WTC11 (cell line): ENCODE data around the gene PDLIM7. TPM values are rescaled to one million over a fixed set of nuclear protein-coding genes. Genes with fewer than 3 reads are reported as not detected.
A peak's percentile ranks its signal among the peaks of the same experiment; 100 is the strongest.
"Not testable (repeated sequence)": the region's sequence is repeated elsewhere in the genome, so short reads cannot be mapped to it uniquely, and the experiment has no call there.

Source experiments
- ATAC-seq: fragments of 200-7000 bp; cut with Tn5 transposase; 2 replicates; pipeline ENCODE4 v1.10.0; 2021; ENCODE audit warnings: mild to moderate bottlenecking, moderate library complexity
- CTCF ChIA-PET: fragments of 300-600 bp; sonication (Branson Sonifier 250); formaldehyde crosslinking; loops from one replicate; lab custom pipeline; 2021; ENCODE audit warnings: antibody characterized with exemption; lab: Charles Lee
- POLR2A ChIA-PET: fragments of 350-600 bp; sonication (Branson Sonifier 250); formaldehyde crosslinking; loops from one replicate; lab custom pipeline; 2021; ENCODE audit warnings: antibody characterized with exemption; lab: Charles Lee
- DNase-seq: peaks from one replicate; pipeline ENCODE4 v3.0.0; 2021; ENCODE audit warnings: low spot score
- H3K27ac Mint-ChIP-seq: 2 replicates; pipeline ENCODE4 v1.8.0; 2021; ENCODE audit warnings: mixed read lengths
- H3K27me3 Mint-ChIP-seq: 2 replicates; pipeline ENCODE4 v1.8.0; 2021; ENCODE audit warnings: low read depth, mild to moderate bottlenecking, moderate library complexity, mixed read lengths
- H3K36me3 Mint-ChIP-seq: 2 replicates; pipeline ENCODE4 v1.8.0; 2021; ENCODE audit warnings: mixed read lengths
- H3K4me1 Mint-ChIP-seq: 2 replicates; pipeline ENCODE4 v1.8.0; 2022; ENCODE audit warnings: mixed read lengths
- H3K4me3 Mint-ChIP-seq: 2 replicates; pipeline ENCODE4 v1.8.0; 2021; ENCODE audit warnings: mild to moderate bottlenecking, moderate library complexity, mixed read lengths
- H3K9me3 Mint-ChIP-seq: 2 replicates; pipeline ENCODE4 v1.8.0; 2021; ENCODE audit warnings: mixed read lengths
- ATF1 ChIP-seq: sonication (generic); formaldehyde crosslinking; IDR thresholded peaks from 2 replicates; pipeline ENCODE4 v1.8.1; 2023; ENCODE audit warnings: mild to moderate bottlenecking, moderate library complexity, missing genetic modification reagents
- CREB1 ChIP-seq: sonication (generic); formaldehyde crosslinking; IDR thresholded peaks from 2 replicates; pipeline ENCODE4 v1.8.0; 2023; ENCODE audit warnings: mild to moderate bottlenecking, missing genetic modification reagents
- GTF2I ChIP-seq: fragments of 250-450 bp; sonication (Bioruptor Pico); conservative IDR thresholded peaks from 2 replicates; pipeline ENCODE4 v1.4.0; 2021; ENCODE audit warnings: mild to moderate bottlenecking
- IRF2 ChIP-seq: sonication (generic); formaldehyde crosslinking; IDR thresholded peaks from 2 replicates; pipeline ENCODE4 v1.8.0; 2022; ENCODE audit warnings: low read depth, missing genetic modification reagents, borderline replicate concordance
- NR1H2 ChIP-seq: sonication (generic); formaldehyde crosslinking; IDR thresholded peaks from 2 replicates; pipeline ENCODE4 v1.9.0; 2021; ENCODE audit warnings: mild to moderate bottlenecking, moderate library complexity, missing genetic modification reagents
- SMAD3 ChIP-seq: sonication (generic); formaldehyde crosslinking; IDR thresholded peaks from 2 replicates; pipeline ENCODE4 v1.8.0; 2022; ENCODE audit warnings: missing genetic modification reagents, mild to moderate bottlenecking, borderline replicate concordance
- SP1 ChIP-seq: sonication (generic); formaldehyde crosslinking; conservative IDR thresholded peaks from 2 replicates; pipeline ENCODE4 v1.8.1; 2022; ENCODE audit warnings: missing genetic modification reagents
- ZNF138 ChIP-seq: sonication (generic); formaldehyde crosslinking; conservative IDR thresholded peaks from 2 replicates; pipeline ENCODE4 v1.8.1; 2022; ENCODE audit warnings: mild to moderate bottlenecking, moderate library complexity, missing genetic modification reagents
- ZNF232 ChIP-seq: sonication (generic); formaldehyde crosslinking; IDR thresholded peaks from 2 replicates; pipeline ENCODE4 v1.8.0; 2022; ENCODE audit warnings: mild to moderate bottlenecking, missing genetic modification reagents
- ZNF423 ChIP-seq: fragments of 250-450 bp; sonication (Bioruptor Pico); IDR thresholded peaks from 2 replicates; pipeline ENCODE4 v2.1.2; 2022; ENCODE audit warnings: mild to moderate bottlenecking, moderate library complexity
- ZNF671 ChIP-seq: fragments of 250-450 bp; sonication (Bioruptor Pico); IDR thresholded peaks from 2 replicates; pipeline ENCODE4 v1.8.0; 2021; ENCODE audit warnings: mild to moderate bottlenecking
- total RNA-seq: library from RNA; stranded (reverse); gene quantifications from 3 replicates; pipeline ENCODE4 v1.2.3, GENCODE V29; 2021
- TF ChIP-seq, protein P1 (sequence below): sonication (generic); formaldehyde crosslinking; IDR thresholded peaks from 2 replicates; pipeline ENCODE4 v1.8.1; 2022; ENCODE audit warnings: missing genetic modification reagents, borderline replicate concordance
- TF ChIP-seq, protein P2 (sequence below): sonication (generic); formaldehyde crosslinking; IDR thresholded peaks from 2 replicates; pipeline ENCODE4 v1.8.0; 2022; ENCODE audit warnings: mild to moderate bottlenecking, missing genetic modification reagents
- TF ChIP-seq, protein P3 (sequence below): sonication (generic); formaldehyde crosslinking; IDR thresholded peaks from 2 replicates; pipeline ENCODE4 v1.8.0; 2022; ENCODE audit warnings: mild to moderate bottlenecking, missing genetic modification reagents
- TF ChIP-seq, protein P4 (sequence below): sonication (generic); formaldehyde crosslinking; IDR thresholded peaks from 2 replicates; pipeline ENCODE4 v1.8.1; 2023; ENCODE audit warnings: mild to moderate bottlenecking, missing genetic modification reagents, moderate library complexity
- TF ChIP-seq, protein P5 (sequence below): sonication (generic); formaldehyde crosslinking; IDR thresholded peaks from 2 replicates; pipeline ENCODE4 v1.8.0; 2022; ENCODE audit warnings: missing genetic modification reagents

PDLIM7 gene
- total RNA-seq, 1 experiment from 2014 or later = 142 TPM

DNA sequence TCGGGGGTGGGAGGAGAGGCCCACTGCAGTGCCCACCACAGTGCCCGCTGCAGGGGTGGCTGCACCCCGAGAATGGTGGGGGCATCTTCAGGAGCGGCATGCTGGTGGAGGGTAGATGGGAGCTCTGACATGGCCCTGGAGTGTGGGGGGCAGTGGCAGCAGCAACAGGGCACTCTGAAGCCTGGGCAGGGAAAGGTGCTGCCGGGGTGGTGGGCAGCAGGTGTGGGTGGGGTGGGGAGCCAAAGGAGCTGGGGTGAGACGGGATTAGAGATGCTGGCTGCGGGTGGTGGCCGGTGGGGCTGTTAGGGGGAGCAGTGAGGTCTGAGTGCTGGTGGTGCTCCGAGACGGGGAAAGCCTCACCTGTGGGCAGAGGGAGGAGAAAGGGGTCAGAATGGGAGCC, 39.0 kb upstream of the PDLIM7 start:
- H3K4me3 Mint-ChIP-seq = no peak overlapping the region
- no peaks in the 10 kb centered on the region for H3K27me3 Mint-ChIP-seq

DNA sequence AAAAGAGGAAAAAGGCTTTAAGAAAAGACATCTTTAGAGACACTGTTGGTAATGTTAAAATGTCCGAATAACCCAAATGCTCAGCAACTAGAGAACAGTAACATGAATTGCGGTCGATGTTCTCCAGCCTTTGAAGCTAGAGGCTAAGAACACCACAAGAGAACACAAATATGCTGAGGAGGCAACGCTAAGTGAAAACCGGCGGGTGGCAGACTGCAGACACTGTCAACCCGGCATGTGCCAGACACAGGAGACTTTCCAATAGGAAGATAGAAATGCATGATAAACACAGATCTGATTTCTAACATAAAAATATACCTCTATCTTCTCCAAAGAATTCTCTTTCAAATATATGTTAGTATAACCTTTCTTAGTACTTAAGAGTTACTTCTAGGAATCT, 37.7 kb upstream of the PDLIM7 start:
- Mint-ChIP-seq H3K4me1 (no peaks in the 10 kb centered on the region), H3K4me3 (no peak overlapping the region), H3K27ac (peak overlapping the region; percentile 64; the same call in 1 of the 2 replicates), H3K36me3 (peaks cover 41% of the 10 kb centered on the region), H3K27me3 (no peaks in the 10 kb centered on the region), H3K9me3 (no peaks in the 10 kb centered on the region)
- POLR2A ChIA-PET = no interaction called here
- no peak for ATAC-seq
- no peak for TF ChIP-seq ZNF138
- TF ChIP-seq, protein P1, sequence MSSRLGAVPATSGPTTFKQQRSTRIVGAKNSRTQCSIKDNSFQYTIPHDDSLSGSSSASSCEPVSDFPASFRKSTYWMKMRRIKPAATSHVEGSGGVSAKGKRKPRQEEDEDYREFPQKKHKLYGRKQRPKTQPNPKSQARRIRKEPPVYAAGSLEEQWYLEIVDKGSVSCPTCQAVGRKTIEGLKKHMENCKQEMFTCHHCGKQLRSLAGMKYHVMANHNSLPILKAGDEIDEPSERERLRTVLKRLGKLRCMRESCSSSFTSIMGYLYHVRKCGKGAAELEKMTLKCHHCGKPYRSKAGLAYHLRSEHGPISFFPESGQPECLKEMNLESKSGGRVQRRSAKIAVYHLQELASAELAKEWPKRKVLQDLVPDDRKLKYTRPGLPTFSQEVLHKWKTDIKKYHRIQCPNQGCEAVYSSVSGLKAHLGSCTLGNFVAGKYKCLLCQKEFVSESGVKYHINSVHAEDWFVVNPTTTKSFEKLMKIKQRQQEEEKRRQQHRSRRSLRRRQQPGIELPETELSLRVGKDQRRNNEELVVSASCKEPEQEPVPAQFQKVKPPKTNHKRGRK (CRISPR knock-in tag) = no peak
- no peak for TF ChIP-seq ZNF423 (CRISPR knock-in tag)
- TF ChIP-seq, protein P2, sequence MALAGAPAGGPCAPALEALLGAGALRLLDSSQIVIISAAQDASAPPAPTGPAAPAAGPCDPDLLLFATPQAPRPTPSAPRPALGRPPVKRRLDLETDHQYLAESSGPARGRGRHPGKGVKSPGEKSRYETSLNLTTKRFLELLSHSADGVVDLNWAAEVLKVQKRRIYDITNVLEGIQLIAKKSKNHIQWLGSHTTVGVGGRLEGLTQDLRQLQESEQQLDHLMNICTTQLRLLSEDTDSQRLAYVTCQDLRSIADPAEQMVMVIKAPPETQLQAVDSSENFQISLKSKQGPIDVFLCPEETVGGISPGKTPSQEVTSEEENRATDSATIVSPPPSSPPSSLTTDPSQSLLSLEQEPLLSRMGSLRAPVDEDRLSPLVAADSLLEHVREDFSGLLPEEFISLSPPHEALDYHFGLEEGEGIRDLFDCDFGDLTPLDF (CRISPR knock-in tag) = no peak
- CTCF ChIA-PET = interaction anchor here (1.8 kb wide), 1 partner anchor 34 kb away, joined by 8 read pairs; no protein-coding TSS in a partner anchor
- no peak for DNase-seq

More for the DNA sequence above, 39.0 kb upstream of the PDLIM7 start:
- H3K27ac Mint-ChIP-seq = no peak overlapping the region
- ATAC-seq (no peak), DNase-seq (no peak)
- H3K9me3 Mint-ChIP-seq = no peaks in the 10 kb centered on the region
- ChIA-PET POLR2A (no interaction called here), CTCF (interaction anchor here (0.7 kb wide), 1 partner anchor 15 kb away, joined by 3 read pairs; no protein-coding TSS in a partner anchor)
- peaks cover 36% of the 10 kb centered on the region for H3K36me3 Mint-ChIP-seq
- TF ChIP-seq ATF1 (CRISPR knock-in tag) = no peak
- TF ChIP-seq ZNF671 (CRISPR knock-in tag) = no peak
- TF ChIP-seq GTF2I (CRISPR knock-in tag) = no peak
- no peak for TF ChIP-seq CREB1 (CRISPR knock-in tag)
- TF ChIP-seq, protein P2 (CRISPR knock-in tag) = no peak
- TF ChIP-seq SP1 (CRISPR knock-in tag) = no peak
- no peak for TF ChIP-seq ZNF232 (CRISPR knock-in tag)
- TF ChIP-seq IRF2 = no peak
- TF ChIP-seq SMAD3 = no peak
- TF ChIP-seq, protein P3, sequence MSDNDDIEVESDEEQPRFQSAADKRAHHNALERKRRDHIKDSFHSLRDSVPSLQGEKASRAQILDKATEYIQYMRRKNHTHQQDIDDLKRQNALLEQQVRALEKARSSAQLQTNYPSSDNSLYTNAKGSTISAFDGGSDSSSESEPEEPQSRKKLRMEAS = no peak
- TF ChIP-seq, protein P4, sequence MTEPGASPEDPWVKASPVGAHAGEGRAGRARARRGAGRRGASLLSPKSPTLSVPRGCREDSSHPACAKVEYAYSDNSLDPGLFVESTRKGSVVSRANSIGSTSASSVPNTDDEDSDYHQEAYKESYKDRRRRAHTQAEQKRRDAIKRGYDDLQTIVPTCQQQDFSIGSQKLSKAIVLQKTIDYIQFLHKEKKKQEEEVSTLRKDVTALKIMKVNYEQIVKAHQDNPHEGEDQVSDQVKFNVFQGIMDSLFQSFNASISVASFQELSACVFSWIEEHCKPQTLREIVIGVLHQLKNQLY (CRISPR knock-in tag) = no peak
- TF ChIP-seq, protein P5, sequence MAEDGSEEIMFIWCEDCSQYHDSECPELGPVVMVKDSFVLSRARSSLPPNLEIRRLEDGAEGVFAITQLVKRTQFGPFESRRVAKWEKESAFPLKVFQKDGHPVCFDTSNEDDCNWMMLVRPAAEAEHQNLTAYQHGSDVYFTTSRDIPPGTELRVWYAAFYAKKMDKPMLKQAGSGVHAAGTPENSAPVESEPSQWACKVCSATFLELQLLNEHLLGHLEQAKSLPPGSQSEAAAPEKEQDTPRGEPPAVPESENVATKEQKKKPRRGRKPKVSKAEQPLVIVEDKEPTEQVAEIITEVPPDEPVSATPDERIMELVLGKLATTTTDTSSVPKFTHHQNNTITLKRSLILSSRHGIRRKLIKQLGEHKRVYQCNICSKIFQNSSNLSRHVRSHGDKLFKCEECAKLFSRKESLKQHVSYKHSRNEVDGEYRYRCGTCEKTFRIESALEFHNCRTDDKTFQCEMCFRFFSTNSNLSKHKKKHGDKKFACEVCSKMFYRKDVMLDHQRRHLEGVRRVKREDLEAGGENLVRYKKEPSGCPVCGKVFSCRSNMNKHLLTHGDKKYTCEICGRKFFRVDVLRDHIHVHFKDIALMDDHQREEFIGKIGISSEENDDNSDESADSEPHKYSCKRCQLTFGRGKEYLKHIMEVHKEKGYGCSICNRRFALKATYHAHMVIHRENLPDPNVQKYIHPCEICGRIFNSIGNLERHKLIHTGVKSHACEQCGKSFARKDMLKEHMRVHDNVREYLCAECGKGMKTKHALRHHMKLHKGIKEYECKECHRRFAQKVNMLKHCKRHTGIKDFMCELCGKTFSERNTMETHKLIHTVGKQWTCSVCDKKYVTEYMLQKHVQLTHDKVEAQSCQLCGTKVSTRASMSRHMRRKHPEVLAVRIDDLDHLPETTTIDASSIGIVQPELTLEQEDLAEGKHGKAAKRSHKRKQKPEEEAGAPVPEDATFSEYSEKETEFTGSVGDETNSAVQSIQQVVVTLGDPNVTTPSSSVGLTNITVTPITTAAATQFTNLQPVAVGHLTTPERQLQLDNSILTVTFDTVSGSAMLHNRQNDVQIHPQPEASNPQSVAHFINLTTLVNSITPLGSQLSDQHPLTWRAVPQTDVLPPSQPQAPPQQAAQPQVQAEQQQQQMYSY (CRISPR knock-in tag) = no peak
- no peak for TF ChIP-seq NR1H2 (CRISPR knock-in tag)
- TF ChIP-seq, all 79 proteins: peak for 0
- H3K4me1 Mint-ChIP-seq = no peaks in the 10 kb centered on the region

DNA sequence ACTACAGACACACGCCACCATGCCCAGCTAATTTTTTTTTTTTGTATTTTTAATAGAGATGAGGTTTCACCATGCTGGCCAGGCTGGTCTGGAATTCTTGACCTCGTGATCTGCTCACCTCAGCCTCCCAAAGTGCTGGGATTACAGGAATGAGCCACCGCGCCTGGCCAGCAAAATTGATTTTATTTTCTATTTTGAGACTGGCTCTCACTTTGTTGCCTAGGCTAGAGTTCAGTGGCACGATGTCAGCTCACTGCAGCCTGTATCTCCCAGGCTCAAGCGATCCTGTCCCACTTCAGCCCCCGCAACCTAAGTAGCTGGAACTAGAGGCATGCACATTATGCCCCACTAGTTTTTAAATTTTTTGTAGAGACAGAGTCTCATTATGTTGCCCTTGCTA, 37.0 kb upstream of the PDLIM7 start:
- POLR2A ChIA-PET, H3K27me3 Mint-ChIP-seq, ATAC-seq, H3K9me3 Mint-ChIP-seq, H3K4me1 Mint-ChIP-seq, DNase-seq, H3K4me3 Mint-ChIP-seq, H3K27ac Mint-ChIP-seq: not testable (repeated sequence)
- peaks cover 44% of the 10 kb centered on the region for H3K36me3 Mint-ChIP-seq
- CTCF ChIA-PET = interaction anchor here (1.8 kb wide), 1 partner anchor 34 kb away, joined by 8 read pairs; no protein-coding TSS in a partner anchor
